K562 (cell line): ENCODE measurements around the gene LGALS7. TPM values are rescaled to one million over a fixed set of nuclear protein-coding genes. Genes with fewer than 3 reads are reported as not detected.

ENCODE experiments used
- CHAMP1 ChIP-seq: fragments of 450-650 bp; IDR thresholded peaks from 2 replicates; pipeline ENCODE4 v1.6.1; 2016; ENCODE audit warnings: mild to moderate bottlenecking
- CTCFL ChIP-seq: IDR thresholded peaks from 2 replicates; pipeline ENCODE4 v1.6.1; 2011; ENCODE audit warnings: borderline replicate concordance, low read depth, mild to moderate bottlenecking, moderate library complexity, low read length; ENCODE audit not compliant: insufficient read depth, poor library complexity, severe bottlenecking
- E2F1 ChIP-seq: sonication (generic); formaldehyde crosslinking; IDR thresholded peaks from 2 replicates; pipeline ENCODE4 v1.8.1; 2023; ENCODE audit warnings: mild to moderate bottlenecking, missing genetic modification reagents, moderate library complexity
- FOXA3 ChIP-seq, 2 experiments: fragments of 450-650 bp in 1 of 2; sonication (generic) in 1 of 2; formaldehyde crosslinking; IDR thresholded peaks in 1 of 2; conservative IDR thresholded peaks in 1 of 2; 2 replicates each; pipeline versions ENCODE4 v1.4.0 to v1.8.0; 2020 to 2022; ENCODE audit warnings: mild to moderate bottlenecking in 2 of 2, missing genetic modification reagents in 1 of 2
- FOXJ3 ChIP-seq: sonication (generic); formaldehyde crosslinking; IDR thresholded peaks from 2 replicates; pipeline ENCODE4 v1.4.0; 2020; ENCODE audit warnings: mild to moderate bottlenecking, missing genetic modification reagents
- HNRNPLL ChIP-seq: fragments of 200-400 bp; formaldehyde crosslinking; IDR thresholded peaks from 2 replicates; pipeline ENCODE4 v1.6.1; 2017; ENCODE audit warnings: low read length, low read depth, mild to moderate bottlenecking; ENCODE audit not compliant: poor library complexity, severe bottlenecking
- KLF1 ChIP-seq: fragments of 450-650 bp; IDR thresholded peaks from 2 replicates; pipeline ENCODE4 v1.6.1; 2016; ENCODE audit warnings: missing genetic modification characterization, missing compliant biosample characterization
- KLF16 ChIP-seq: IDR thresholded peaks from 2 replicates; pipeline ENCODE4 v1.6.1; 2016; ENCODE audit warnings: antibody characterized with exemption
- MECOM ChIP-seq: fragments of 250-450 bp; sonication (Bioruptor Pico); IDR thresholded peaks from 2 replicates; pipeline ENCODE4 v1.8.0; 2022; ENCODE audit warnings: inconsistent platforms
- MLLT1 ChIP-seq, 2 experiments: fragments of 450-650 bp; IDR thresholded peaks; 2 replicates each; pipeline ENCODE4 v1.6.1; 2016
- NFE2 ChIP-seq: IDR thresholded peaks from 2 replicates; pipeline ENCODE4 v1.6.1; 2014; ENCODE audit warnings: antibody characterized with exemption, low read depth
- RFX5 ChIP-seq: IDR thresholded peaks from 2 replicates; pipeline ENCODE4 v1.6.1; 2011; ENCODE audit warnings: low read depth, mild to moderate bottlenecking, improper control_type of control experiment, low read length
- SP2 ChIP-seq: IDR thresholded peaks from 2 replicates; pipeline ENCODE4 v1.6.1; 2011; ENCODE audit warnings: mild to moderate bottlenecking, low read depth, low read length, moderate library complexity; ENCODE audit not compliant: poor library complexity, severe bottlenecking; ENCODE audit errors: extremely low read depth
- TCFL5 ChIP-seq: fragments of 250-450 bp; sonication (Bioruptor Pico); conservative IDR thresholded peaks from 2 replicates; pipeline ENCODE4 v1.6.1; 2021; ENCODE audit warnings: mild to moderate bottlenecking, moderate library complexity, matching md5 sums
- U2AF1 ChIP-seq: fragments of 200-400 bp; formaldehyde crosslinking; optimal IDR thresholded peaks from 2 replicates; pipeline ENCODE3; 2017; ENCODE audit warnings: mild to moderate bottlenecking, low read depth, low read length, moderate library complexity
- ZNF561 ChIP-seq: fragments of 450-650 bp; formaldehyde crosslinking; conservative IDR thresholded peaks from 2 replicates; pipeline ENCODE4 v1.4.0; 2020; ENCODE audit warnings: mild to moderate bottlenecking, moderate library complexity
- polyA plus RNA-seq, 8 experiments: library from polyadenylated mRNA; depleted of rRNA in 4 of 8; stranded (reverse) in 5 of 8; unstranded in 3 of 8; fragments of >200 nt; fragmentation: Nextera tagmentation in 2 of 8; fragmentation: Illumina TruSeq in 1 of 8; extraction: Ambion mirVana in 2 of 8; extraction: Trizol in 1 of 8; gene quantifications; 2 replicates each; pipeline versions ENCODE4 v1.2.1 to v1.2.3, GENCODE V29; 2011 to 2014; ENCODE audit warnings: inconsistent platforms in 1 of 8, missing spikeins in 1 of 8
- total RNA-seq, 7 experiments: library from RNA; depleted of rRNA in 6 of 7; stranded (reverse); fragments of >200 nt in 6 of 7; fragmentation: Illumina TruSeq in 2 of 7; extraction: Trizol in 2 of 7; gene quantifications; 2 replicates each; pipeline versions ENCODE4 v1.2.1 to v1.2.3, GENCODE V29; 2011 to 2021; ENCODE audit warnings: low replicate concordance in 1 of 7
- TF ChIP-seq, protein P1 (sequence below), 3 experiments: IDR thresholded peaks in 2 of 3; conservative IDR thresholded peaks in 1 of 3; 2 replicates each; pipeline ENCODE4 v1.5.1; 2011 to 2012; ENCODE audit warnings: low read length in 3 of 3, mild to moderate bottlenecking in 3 of 3, control low read depth in 2 of 3, improper control_type of control experiment in 1 of 3, inconsistent platforms in 1 of 3, low read depth in 1 of 3, mixed read lengths in 1 of 3, moderate library complexity in 1 of 3; ENCODE audit not compliant: insufficient read depth in 2 of 3
- TF ChIP-seq, protein P2 (sequence below): fragments of 250-450 bp; sonication (Bioruptor Pico); IDR thresholded peaks from 2 replicates; pipeline ENCODE4 v1.8.0; 2021; ENCODE audit warnings: mild to moderate bottlenecking, moderate library complexity

Gene LGALS7
- total and polyA plus RNA-seq, 9 of the 15 experiments (the other 6 are each of a cell fraction or from before 2014, with no cell fraction given) = not detected

- TF ChIP-seq, protein P1, sequence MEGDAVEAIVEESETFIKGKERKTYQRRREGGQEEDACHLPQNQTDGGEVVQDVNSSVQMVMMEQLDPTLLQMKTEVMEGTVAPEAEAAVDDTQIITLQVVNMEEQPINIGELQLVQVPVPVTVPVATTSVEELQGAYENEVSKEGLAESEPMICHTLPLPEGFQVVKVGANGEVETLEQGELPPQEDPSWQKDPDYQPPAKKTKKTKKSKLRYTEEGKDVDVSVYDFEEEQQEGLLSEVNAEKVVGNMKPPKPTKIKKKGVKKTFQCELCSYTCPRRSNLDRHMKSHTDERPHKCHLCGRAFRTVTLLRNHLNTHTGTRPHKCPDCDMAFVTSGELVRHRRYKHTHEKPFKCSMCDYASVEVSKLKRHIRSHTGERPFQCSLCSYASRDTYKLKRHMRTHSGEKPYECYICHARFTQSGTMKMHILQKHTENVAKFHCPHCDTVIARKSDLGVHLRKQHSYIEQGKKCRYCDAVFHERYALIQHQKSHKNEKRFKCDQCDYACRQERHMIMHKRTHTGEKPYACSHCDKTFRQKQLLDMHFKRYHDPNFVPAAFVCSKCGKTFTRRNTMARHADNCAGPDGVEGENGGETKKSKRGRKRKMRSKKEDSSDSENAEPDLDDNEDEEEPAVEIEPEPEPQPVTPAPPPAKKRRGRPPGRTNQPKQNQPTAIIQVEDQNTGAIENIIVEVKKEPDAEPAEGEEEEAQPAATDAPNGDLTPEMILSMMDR (IDR thresholded peaks at IDR 0.05 in 2 of 3, conservative IDR thresholded peaks at IDR 0.05 in 1 of 3; ENCODE audit: insufficient read depth in 2 of 3, low read depth in 1 of 3, low read length in 3 of 3) = peak in 1 of 3 experiments; percentile 15; a peak in 1 of 6 replicates
- TF ChIP-seq, protein P2, sequence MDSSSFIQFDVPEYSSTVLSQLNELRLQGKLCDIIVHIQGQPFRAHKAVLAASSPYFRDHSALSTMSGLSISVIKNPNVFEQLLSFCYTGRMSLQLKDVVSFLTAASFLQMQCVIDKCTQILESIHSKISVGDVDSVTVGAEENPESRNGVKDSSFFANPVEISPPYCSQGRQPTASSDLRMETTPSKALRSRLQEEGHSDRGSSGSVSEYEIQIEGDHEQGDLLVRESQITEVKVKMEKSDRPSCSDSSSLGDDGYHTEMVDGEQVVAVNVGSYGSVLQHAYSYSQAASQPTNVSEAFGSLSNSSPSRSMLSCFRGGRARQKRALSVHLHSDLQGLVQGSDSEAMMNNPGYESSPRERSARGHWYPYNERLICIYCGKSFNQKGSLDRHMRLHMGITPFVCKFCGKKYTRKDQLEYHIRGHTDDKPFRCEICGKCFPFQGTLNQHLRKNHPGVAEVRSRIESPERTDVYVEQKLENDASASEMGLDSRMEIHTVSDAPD (CRISPR knock-in tag) = no peak
- TF ChIP-seq MLLT1 (IDR thresholded peaks at IDR 0.05) (no peak), CHAMP1 (no peak), KLF1 (tag) (no peak), ZNF561 (CRISPR knock-in tag) (no peak), TCFL5 (CRISPR knock-in tag) (no peak), KLF16 (no peak), NFE2 (no peak), FOXJ3 (CRISPR knock-in tag) (no peak), MECOM (CRISPR knock-in tag) (no peak), HNRNPLL (no peak), SP2 (no peak), RFX5 (no peak), U2AF1 (no peak), E2F1 (CRISPR knock-in tag) (no peak), FOXA3 (CRISPR knock-in tag; conservative IDR thresholded peaks at IDR 0.05 in 1 of 2, IDR thresholded peaks at IDR 0.05 in 1 of 2) (no peak), CTCFL (no peak)
These were observed 37.3 kb downstream of the LGALS7 start (continued) for GRCh38 chr19:38736036-38736412.
